Measurements from ENCODE around the gene PKP4. TPM values are rescaled to one million over a fixed set of nuclear protein-coding genes. Genes with fewer than 3 reads are reported as not detected.
"Not testable (repeated sequence)": the region's sequence is repeated elsewhere in the genome, so short reads cannot be mapped to it uniquely, and the experiment has no call there.

The PKP4 gene
- total RNA-seq, 2 donors from 2014 or later, result 90.5 to 102 TPM

DNA sequence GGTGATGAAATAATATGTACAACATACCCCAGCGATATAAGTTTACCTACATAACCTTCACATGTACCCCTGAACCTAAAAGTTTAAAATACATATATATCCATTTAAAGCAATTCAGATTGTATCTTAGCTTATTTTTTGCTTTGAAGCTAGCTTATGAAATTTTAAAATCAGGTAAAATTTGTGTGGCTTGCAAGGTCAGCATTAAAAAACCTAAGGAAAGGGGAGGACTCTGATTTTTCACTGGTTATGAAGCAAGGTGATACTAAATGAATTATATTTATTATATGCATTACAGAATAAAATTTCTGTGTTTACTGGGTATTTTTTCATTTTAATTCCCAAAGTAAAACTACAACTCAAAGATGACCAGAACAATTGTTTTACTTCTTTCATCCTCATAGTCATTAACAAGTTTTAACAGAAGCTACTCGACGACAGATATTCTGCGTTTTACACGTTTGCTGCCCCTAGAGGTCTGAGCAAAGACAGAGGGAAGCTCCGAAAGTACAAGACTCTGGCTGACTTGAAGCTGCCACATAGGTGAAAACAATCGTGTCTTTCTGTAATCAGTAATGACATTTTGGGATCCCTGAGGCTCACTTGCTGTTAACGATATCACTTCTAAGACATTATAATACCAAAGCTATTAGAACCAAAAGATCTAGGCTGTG lies 17.1 kb downstream of the PKP4 start:
- TF ChIP-seq, protein P1, sequence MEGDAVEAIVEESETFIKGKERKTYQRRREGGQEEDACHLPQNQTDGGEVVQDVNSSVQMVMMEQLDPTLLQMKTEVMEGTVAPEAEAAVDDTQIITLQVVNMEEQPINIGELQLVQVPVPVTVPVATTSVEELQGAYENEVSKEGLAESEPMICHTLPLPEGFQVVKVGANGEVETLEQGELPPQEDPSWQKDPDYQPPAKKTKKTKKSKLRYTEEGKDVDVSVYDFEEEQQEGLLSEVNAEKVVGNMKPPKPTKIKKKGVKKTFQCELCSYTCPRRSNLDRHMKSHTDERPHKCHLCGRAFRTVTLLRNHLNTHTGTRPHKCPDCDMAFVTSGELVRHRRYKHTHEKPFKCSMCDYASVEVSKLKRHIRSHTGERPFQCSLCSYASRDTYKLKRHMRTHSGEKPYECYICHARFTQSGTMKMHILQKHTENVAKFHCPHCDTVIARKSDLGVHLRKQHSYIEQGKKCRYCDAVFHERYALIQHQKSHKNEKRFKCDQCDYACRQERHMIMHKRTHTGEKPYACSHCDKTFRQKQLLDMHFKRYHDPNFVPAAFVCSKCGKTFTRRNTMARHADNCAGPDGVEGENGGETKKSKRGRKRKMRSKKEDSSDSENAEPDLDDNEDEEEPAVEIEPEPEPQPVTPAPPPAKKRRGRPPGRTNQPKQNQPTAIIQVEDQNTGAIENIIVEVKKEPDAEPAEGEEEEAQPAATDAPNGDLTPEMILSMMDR (conservative IDR thresholded peaks at IDR 0.05), result peak; percentile 76
- no peak overlapping the region for H3K4me3 Mint-ChIP-seq
- Histone ChIP-seq H3K4me1 (ENCODE audit: control insufficient read depth, insufficient read depth, low read length) (no peaks in the 10 kb centered on the region), H3K27ac (ENCODE audit: low read depth, low read length) (no peak overlapping the region), H3K9ac (ENCODE audit: extremely low read depth, low read length, poor library complexity, severe bottlenecking) (no peak overlapping the region), H3K9me3 (ENCODE audit: control insufficient read depth, low read length) (peaks cover 23% of the 10 kb centered on the region), H3K4me3 (ENCODE audit: low read length) (no peak overlapping the region), H3K36me3 (ENCODE audit: control insufficient read depth, insufficient read depth, low read length) (peaks cover 38% of the 10 kb centered on the region), H3K27me3 (ENCODE audit: control insufficient read depth, insufficient read depth, low read length, poor library complexity, severe bottlenecking) (no peaks in the 10 kb centered on the region)
- 69 to 70% methylated on average over 7 to 8 of the region's 8 CpGs for WGBS, 2 experiments (ENCODE audit: insufficient coverage in 1 of 2, insufficient read length in 1 of 2)
- peaks cover 10% of the 10 kb centered on the region for H3K9me3 Mint-ChIP-seq
- peaks cover 26% of the 10 kb centered on the region for H3K4me1 Mint-ChIP-seq
- DNase-seq, result peak; percentile 58
- H3K27me3 Mint-ChIP-seq (ENCODE audit: insufficient read depth), result no peaks in the 10 kb centered on the region
- H3K27ac Mint-ChIP-seq, result no peak overlapping the region
- peaks cover 30% of the 10 kb centered on the region for H3K36me3 Mint-ChIP-seq (ENCODE audit: low read depth)

- not testable (repeated sequence) for H3K4me3 Mint-ChIP-seq; H3K27me3 Mint-ChIP-seq (ENCODE audit: insufficient read depth); DNase-seq; H3K27ac Mint-ChIP-seq; H3K27ac ChIP-seq (ENCODE audit: low read depth, low read length); H3K4me3 ChIP-seq (ENCODE audit: low read length); H3K27me3 ChIP-seq (ENCODE audit: control insufficient read depth, insufficient read depth, low read length, poor library complexity, severe bottlenecking); H3K4me1 ChIP-seq (ENCODE audit: control insufficient read depth, insufficient read depth, low read length); H3K9ac ChIP-seq (ENCODE audit: extremely low read depth, low read length, poor library complexity, severe bottlenecking); H3K9me3 Mint-ChIP-seq
- peaks cover 23% of the 10 kb centered on the region for H3K9me3 ChIP-seq (ENCODE audit: control insufficient read depth, low read length)
- WGBS, 2 experiments (ENCODE audit: insufficient coverage in 1 of 2, insufficient read length in 1 of 2), result 88 to 100% methylated on average over 1 to 3 of the region's 3 CpGs
- H3K36me3 ChIP-seq (ENCODE audit: control insufficient read depth, insufficient read depth, low read length), result peaks cover 38% of the 10 kb centered on the region
- peaks cover 26% of the 10 kb centered on the region for H3K4me1 Mint-ChIP-seq
- peaks cover 27% of the 10 kb centered on the region for H3K36me3 Mint-ChIP-seq (ENCODE audit: low read depth)
Measured at GRCh38 chr2:158474526-158475011, 17.8 kb downstream of the PKP4 start.

GRCh38 chr2:158477202-158477601 lies 20.4 kb downstream of the PKP4 start:
- Mint-ChIP-seq H3K4me1 (peaks cover 20% of the 10 kb centered on the region), H3K9me3 (peaks cover 10% of the 10 kb centered on the region), H3K4me3 (no peak overlapping the region), H3K27ac (no peak overlapping the region), H3K36me3 (ENCODE audit: low read depth) (peaks cover 16% of the 10 kb centered on the region), H3K27me3 (ENCODE audit: insufficient read depth) (no peaks in the 10 kb centered on the region)
- no peaks in the 10 kb centered on the region for H3K27me3 ChIP-seq (ENCODE audit: control insufficient read depth, insufficient read depth, low read length, poor library complexity, severe bottlenecking)
- H3K4me1 ChIP-seq (ENCODE audit: control insufficient read depth, insufficient read depth, low read length), result no peaks in the 10 kb centered on the region
- H3K4me3 ChIP-seq (ENCODE audit: low read length), result no peak overlapping the region
- TF ChIP-seq, protein P1 (conservative IDR thresholded peaks at IDR 0.05), result no peak
- H3K36me3 ChIP-seq (ENCODE audit: control insufficient read depth, insufficient read depth, low read length), result peaks cover 18% of the 10 kb centered on the region
- no peak overlapping the region for H3K27ac ChIP-seq (ENCODE audit: low read depth, low read length)
- H3K9me3 ChIP-seq (ENCODE audit: control insufficient read depth, low read length), result peaks cover 11% of the 10 kb centered on the region
- 90 to 94% methylated on average over 3 of the region's 3 CpGs for WGBS, 2 experiments (ENCODE audit: insufficient coverage in 1 of 2, insufficient read length in 1 of 2)
- no peak overlapping the region for H3K9ac ChIP-seq (ENCODE audit: extremely low read depth, low read length, poor library complexity, severe bottlenecking)
- no peak for DNase-seq

Data from endodermal cell (in vitro differentiated cells).